IPS-15b (cell line): ENCODE results near the gene FBXW9.
"Not testable (repeated sequence)": the region's sequence is repeated elsewhere in the genome, so short reads cannot be mapped to it uniquely, and the experiment has no call there.

Source experiments
- H3K27me3 ChIP-seq: one replicate; pipeline ENCODE4 v1.6.1; 2013; ENCODE audit warnings: low read length; ENCODE audit not compliant: control insufficient read depth, insufficient read depth
- H3K36me3 ChIP-seq: one replicate; pipeline ENCODE4 v1.6.1; 2013; ENCODE audit warnings: low read length; ENCODE audit not compliant: control insufficient read depth, insufficient read depth
- H3K4me1 ChIP-seq: one replicate; pipeline ENCODE4 v1.6.1; 2013; ENCODE audit warnings: mild to moderate bottlenecking, low read length; ENCODE audit not compliant: control insufficient read depth, insufficient read depth
- H3K4me3 ChIP-seq: one replicate; pipeline ENCODE4 v1.5.1; 2013; ENCODE audit warnings: low read depth, low read length
- H3K9ac ChIP-seq: one replicate; pipeline ENCODE4 v1.6.1; 2013; ENCODE audit warnings: low read depth, mild to moderate bottlenecking, low read length
- H3K9me3 ChIP-seq: one replicate; pipeline ENCODE4 v1.6.1; 2013; ENCODE audit warnings: mild to moderate bottlenecking, low read length; ENCODE audit not compliant: control insufficient read depth, insufficient read depth

The FBXW9 gene

DNA sequence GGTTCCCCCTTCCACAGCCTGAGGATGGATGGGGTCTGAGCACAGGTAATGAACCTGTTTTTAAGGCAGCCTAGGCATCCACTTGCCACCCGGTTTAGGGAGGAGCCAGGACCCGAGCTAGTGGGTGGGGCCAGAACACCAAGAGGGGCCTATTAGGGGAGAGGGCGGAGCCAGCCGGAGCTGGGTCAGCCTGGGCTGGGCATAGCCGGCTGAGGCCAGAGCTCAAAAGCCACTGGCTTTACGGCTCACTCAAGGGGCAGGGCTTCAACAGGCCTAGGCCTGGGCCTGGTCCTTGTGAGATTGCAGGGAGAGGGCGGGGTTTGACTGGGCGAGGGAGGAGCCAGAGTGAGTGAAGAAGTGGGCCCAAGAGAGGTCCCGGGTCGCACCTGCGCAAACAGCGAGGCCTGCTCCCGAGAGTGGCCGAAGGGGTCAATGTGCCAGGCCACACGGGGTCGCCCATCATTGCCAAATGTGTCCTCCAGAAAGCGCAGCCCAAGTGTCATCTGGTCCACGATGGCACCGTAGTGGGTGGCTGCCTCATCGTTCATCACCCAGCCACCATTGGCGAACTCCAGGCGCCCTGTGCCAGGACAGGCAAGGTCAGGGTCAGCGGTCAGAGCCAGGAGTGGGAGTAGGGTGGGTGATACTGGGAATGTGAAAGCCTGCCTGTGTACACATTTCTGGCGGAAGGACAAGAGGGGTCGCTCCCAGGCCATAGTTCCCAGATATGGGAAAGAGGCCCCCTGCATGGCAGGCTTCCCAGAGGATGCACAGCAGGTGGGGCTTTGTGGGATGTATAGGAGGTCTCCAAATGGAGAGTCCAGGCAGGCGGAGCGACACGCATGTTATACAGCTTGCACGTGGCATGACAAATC, 31.8 kb downstream of the FBXW9 start:
- Histone ChIP-seq H3K9ac (no peak overlapping the region), H3K9me3 (no peaks in the 10 kb centered on the region), H3K4me1 (peaks cover 3% of the 10 kb centered on the region), H3K27me3 (no peaks in the 10 kb centered on the region), H3K36me3 (peaks cover 19% of the 10 kb centered on the region), H3K4me3 (no peak overlapping the region)

DNA sequence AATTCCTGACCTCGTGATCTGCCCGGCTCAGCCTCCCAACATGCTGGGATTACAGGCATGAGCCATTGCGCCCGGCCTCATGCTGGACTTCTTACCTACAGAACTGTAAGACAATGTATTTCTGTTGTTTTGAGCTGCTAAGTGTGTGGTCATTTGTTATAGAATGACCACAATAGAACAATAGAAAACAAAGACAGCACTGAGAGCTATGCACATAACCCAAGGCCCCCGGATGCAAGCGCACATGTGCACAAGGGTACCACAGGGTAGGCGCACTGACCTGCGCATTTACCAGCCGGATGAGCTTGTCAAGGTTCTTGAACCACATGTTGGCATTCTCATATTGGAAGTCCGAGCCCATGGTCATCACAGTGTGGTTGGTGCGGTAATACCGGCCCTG, 35.5 kb downstream of the FBXW9 start:
- Histone ChIP-seq H3K36me3 (peaks cover 26% of the 10 kb centered on the region), H3K4me3 (no peak overlapping the region), H3K9ac (no peak overlapping the region), H3K4me1 (peaks cover 1% of the 10 kb centered on the region), H3K9me3 (no peaks in the 10 kb centered on the region), H3K27me3 (no peaks in the 10 kb centered on the region)

GRCh38 chr19:12657966-12658365, 38.5 kb downstream of the FBXW9 start:
- no peak overlapping the region for H3K9ac ChIP-seq
- no peak overlapping the region for H3K4me3 ChIP-seq
- H3K9me3 ChIP-seq = no peaks in the 10 kb centered on the region
- no peaks in the 10 kb centered on the region for H3K27me3 ChIP-seq
- peaks cover 17% of the 10 kb centered on the region for H3K36me3 ChIP-seq
- no peaks in the 10 kb centered on the region for H3K4me1 ChIP-seq

- Histone ChIP-seq H3K27me3 (no peaks in the 10 kb centered on the region), H3K4me1 (no peaks in the 10 kb centered on the region), H3K9me3 (no peaks in the 10 kb centered on the region), H3K9ac (peak overlapping the region; percentile 4), H3K4me3 (peak overlapping the region; percentile 43), H3K36me3 (peaks cover 17% of the 10 kb centered on the region)
These were observed 39.4 kb downstream of the FBXW9 start for GRCh38 chr19:12656899-12657571.

DNA sequence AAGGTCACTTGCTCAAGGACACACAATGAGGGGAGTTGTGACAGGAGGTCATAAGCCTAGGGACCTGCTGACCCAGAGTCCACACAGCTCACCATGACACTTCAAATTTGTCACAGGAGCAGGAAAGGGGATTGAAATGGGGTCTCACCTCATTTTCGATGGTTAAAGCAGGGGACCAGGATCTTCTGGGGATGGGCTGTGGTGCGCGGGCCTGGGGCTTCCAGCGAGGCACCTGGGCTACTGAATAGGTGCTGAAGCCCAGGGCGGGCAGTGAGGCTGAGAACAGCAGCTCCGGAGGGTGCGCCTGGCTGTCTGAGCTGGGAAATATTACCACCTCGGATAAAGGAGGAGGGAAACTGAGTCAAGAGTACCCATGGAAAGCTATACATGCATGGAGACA, 40.9 kb downstream of the FBXW9 start:
- H3K36me3 ChIP-seq = peaks cover 9% of the 10 kb centered on the region
- H3K9ac ChIP-seq = no peak overlapping the region
- H3K4me1 ChIP-seq = no peaks in the 10 kb centered on the region
- no peak overlapping the region for H3K4me3 ChIP-seq
- no peaks in the 10 kb centered on the region for H3K9me3 ChIP-seq
- H3K27me3 ChIP-seq = no peaks in the 10 kb centered on the region

GRCh38 chr19:12652219-12652618, 44.2 kb downstream of the FBXW9 start:
- Histone ChIP-seq H3K9ac (no peak overlapping the region), H3K36me3 (peaks cover 2% of the 10 kb centered on the region), H3K27me3 (no peaks in the 10 kb centered on the region)

GRCh38 chr19:12649941-12650340, 46.5 kb downstream of the FBXW9 start:
- Histone ChIP-seq H3K4me3 (no peak overlapping the region), H3K36me3 (peaks cover 2% of the 10 kb centered on the region), H3K4me1 (no peaks in the 10 kb centered on the region), H3K27me3 (no peaks in the 10 kb centered on the region), H3K9ac (no peak overlapping the region), H3K9me3 (no peaks in the 10 kb centered on the region)

More at GRCh38 chr19:12652219-12652618, 44.2 kb downstream of the FBXW9 start:
- Histone ChIP-seq H3K4me3 (no peak overlapping the region), H3K4me1 (no peaks in the 10 kb centered on the region), H3K9me3 (no peaks in the 10 kb centered on the region)

DNA sequence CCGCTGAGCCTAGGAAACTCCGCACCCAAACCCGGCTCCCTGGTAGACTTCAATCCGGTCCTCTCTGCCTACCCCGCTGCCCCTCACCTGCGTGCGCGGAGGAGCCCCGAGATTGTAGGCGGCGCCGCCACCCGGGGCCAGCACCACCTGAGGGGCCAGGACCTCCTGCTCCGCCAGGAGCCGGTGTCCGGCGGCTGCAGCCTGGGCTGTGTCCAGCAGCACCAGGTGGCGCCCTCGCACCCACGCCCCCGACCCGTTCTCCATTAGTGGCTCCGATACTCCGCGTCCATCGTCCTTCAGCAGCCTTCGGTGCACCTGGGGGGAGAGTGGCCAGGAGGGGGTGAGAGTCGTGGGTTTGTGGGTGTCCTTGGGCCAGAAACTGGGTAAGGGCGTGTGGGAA, 48.3 kb downstream of the FBXW9 start:
- Histone ChIP-seq H3K9me3 (no peaks in the 10 kb centered on the region), H3K9ac (no peak overlapping the region), H3K4me3 (peak overlapping the region; percentile 37), H3K27me3 (no peaks in the 10 kb centered on the region), H3K36me3 (peaks cover 5% of the 10 kb centered on the region), H3K4me1 (no peaks in the 10 kb centered on the region)

GRCh38 chr19:12647490-12648071, 48.9 kb downstream of the FBXW9 start:
- peak overlapping the region; percentile 37 for H3K4me3 ChIP-seq
- H3K36me3 ChIP-seq = peaks cover 5% of the 10 kb centered on the region
- H3K9ac ChIP-seq = no peak overlapping the region
- H3K4me1 ChIP-seq = no peaks in the 10 kb centered on the region
- no peaks in the 10 kb centered on the region for H3K9me3 ChIP-seq
- no peaks in the 10 kb centered on the region for H3K27me3 ChIP-seq

GRCh38 chr19:12647047-12647446, 49.4 kb downstream of the FBXW9 start:
- H3K9ac ChIP-seq = no peak overlapping the region
- peaks cover 5% of the 10 kb centered on the region for H3K36me3 ChIP-seq
- no peaks in the 10 kb centered on the region for H3K4me1 ChIP-seq
- no peaks in the 10 kb centered on the region for H3K9me3 ChIP-seq
- H3K27me3 ChIP-seq = no peaks in the 10 kb centered on the region
- H3K4me3 ChIP-seq = no peak overlapping the region

DNA sequence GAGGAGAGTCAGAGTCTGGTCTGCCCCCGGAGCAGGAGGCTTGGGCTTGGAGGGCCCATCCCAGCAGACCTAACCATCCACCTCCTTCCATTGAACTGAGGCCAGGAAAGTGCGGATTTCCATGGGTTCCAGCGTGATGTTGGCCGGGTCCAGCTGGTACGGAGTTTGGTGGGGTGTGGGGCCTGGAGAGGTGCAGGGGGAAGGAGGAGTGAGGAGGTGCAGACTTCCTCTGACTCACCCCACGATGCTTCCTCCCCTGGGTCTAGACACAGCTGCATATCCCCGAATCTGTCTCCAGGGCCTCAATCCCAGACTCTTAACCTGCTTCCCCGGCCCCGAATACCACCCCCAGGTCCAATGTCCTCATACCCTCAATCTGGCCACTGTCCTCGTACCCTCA, 49.9 kb downstream of the FBXW9 start:
- no peaks in the 10 kb centered on the region for H3K9me3 ChIP-seq
- H3K9ac ChIP-seq = no peak overlapping the region
- no peak overlapping the region for H3K4me3 ChIP-seq
- H3K36me3 ChIP-seq = peaks cover 5% of the 10 kb centered on the region
- H3K4me1 ChIP-seq = no peaks in the 10 kb centered on the region
- no peaks in the 10 kb centered on the region for H3K27me3 ChIP-seq

- not testable (repeated sequence) for H3K9ac ChIP-seq, H3K27me3 ChIP-seq, H3K9me3 ChIP-seq, H3K4me3 ChIP-seq, H3K4me1 ChIP-seq, H3K36me3 ChIP-seq
These were observed 52.7 kb downstream of the FBXW9 start for GRCh38 chr19:12643716-12644115.
